Non-pigmented ciliary epithelial cell (primary cell): ENCODE results near the gene GPN2.

Source experiments
- DNase-seq: peaks from one replicate; pipeline ENCODE4 v3.0.0-alpha.2; 2010; ENCODE audit warnings: low read depth

GPN2 gene

GRCh38 chr1:26889551-26890466 lies at the start of gene GPN2:
GPN2 (minus strand) TSS chr1:26890283; CDS start chr1:26890096, 187 bp downstream.
- DNase-seq = no peak

GRCh38 chr1:26938659-26939025 lies 48.6 kb upstream of the GPN2 start:
- DNase-seq = no peak

GRCh38 chr1:26938004-26938658 lies 48.0 kb upstream of the GPN2 start:
- no peak for DNase-seq

- DNase-seq = no peak
Observed at GRCh38 chr1:26936823-26937222, 46.7 kb upstream of the GPN2 start.

- DNase-seq = no peak
Observed at GRCh38 chr1:26932531-26932930, 42.4 kb upstream of the GPN2 start.

GRCh38 chr1:26923711-26924110 lies 33.6 kb upstream of the GPN2 start:
- DNase-seq = peak; percentile 56

- DNase-seq = no peak
Observed at GRCh38 chr1:26922901-26923300, 32.8 kb upstream of the GPN2 start.

GRCh38 chr1:26922431-26922729 lies 32.3 kb upstream of the GPN2 start:
- no peak for DNase-seq

- DNase-seq = peak; percentile 87
Observed at GRCh38 chr1:26921540-26922430, 31.7 kb upstream of the GPN2 start, which contains the start of gene NUDC. NUDC (plus strand) TSS chr1:26921743; CDS start chr1:26921849, 106 bp downstream.

- no peak for DNase-seq
Observed at GRCh38 chr1:26921126-26921539, 31.1 kb upstream of the GPN2 start.

GRCh38 chr1:26915204-26915842 lies 25.2 kb upstream of the GPN2 start:
- DNase-seq = no peak

GRCh38 chr1:26913754-26914619 lies 23.9 kb upstream of the GPN2 start, which contains the start of gene NR0B2:
NR0B2 (minus strand) TSS chr1:26913975; CDS start chr1:26913940, 35 bp downstream.
- no peak for DNase-seq

GRCh38 chr1:26913389-26913753 lies 23.3 kb upstream of the GPN2 start:
- DNase-seq = no peak

- no peak for DNase-seq
Observed at GRCh38 chr1:26912147-26912490, 22.0 kb upstream of the GPN2 start.

- DNase-seq = no peak
Observed at GRCh38 chr1:26911399-26912146, 21.5 kb upstream of the GPN2 start.

GRCh38 chr1:26910343-26911160 lies 20.5 kb upstream of the GPN2 start:
- DNase-seq = no peak

GRCh38 chr1:26909951-26910342 lies 19.9 kb upstream of the GPN2 start:
- DNase-seq = no peak

- DNase-seq = peak; percentile 69
Observed at GRCh38 chr1:26907071-26907917, 17.2 kb upstream of the GPN2 start.
